Colon (tissue), 2 donors: ENCODE measurements around the gene SMARCB1.

Experiments used
- FAIRE-seq: peaks from 2 replicates; lab custom pipeline; 2012; peaks lifted over from hg19 to GRCh38; lab: Jason Lieb, UNC
- donor health status: control.
- donor health status: control.

The SMARCB1 gene

GRCh38 chr22:23786752-23787599 lies at the start of gene SMARCB1:
TSS of gene SMARCB1 (plus strand) at chr22:23786966. CDS start at chr22:23787170, 204 bp downstream.
- no peak for FAIRE-seq

- no peak for FAIRE-seq
Measured at GRCh38 chr22:23737696-23738095, 49.1 kb upstream of the SMARCB1 start.

GRCh38 chr22:23742505-23743264 lies 44.1 kb upstream of the SMARCB1 start:
- no peak for FAIRE-seq

GRCh38 chr22:23743303-23743705 lies 43.5 kb upstream of the SMARCB1 start:
- FAIRE-seq = no peak

GRCh38 chr22:23744001-23744400 lies 42.8 kb upstream of the SMARCB1 start:
- no peak for FAIRE-seq

GRCh38 chr22:23744485-23744884 lies 42.3 kb upstream of the SMARCB1 start:
- no peak for FAIRE-seq

- FAIRE-seq = no peak
Measured at GRCh38 chr22:23745791-23746190, 41.0 kb upstream of the SMARCB1 start.

- no peak for FAIRE-seq
Measured at GRCh38 chr22:23749841-23750301, 36.9 kb upstream of the SMARCB1 start.

- FAIRE-seq = no peak
Measured at GRCh38 chr22:23750367-23750713, 36.4 kb upstream of the SMARCB1 start.

GRCh38 chr22:23750714-23751440 lies 35.9 kb upstream of the SMARCB1 start, which contains the start of gene ZNF70:
TSS of gene ZNF70 (minus strand) at chr22:23751112. CDS start at chr22:23745140, 5,972 bp downstream.
- no peak for FAIRE-seq

GRCh38 chr22:23751441-23751996 lies 35.2 kb upstream of the SMARCB1 start:
- no peak for FAIRE-seq

- FAIRE-seq = no peak
Measured at GRCh38 chr22:23752090-23752691, 34.6 kb upstream of the SMARCB1 start.

GRCh38 chr22:23752750-23753149 lies 34.0 kb upstream of the SMARCB1 start:
- FAIRE-seq = no peak

- no peak for FAIRE-seq
Measured at GRCh38 chr22:23753385-23753784, 33.4 kb upstream of the SMARCB1 start.

- FAIRE-seq = no peak
Measured at GRCh38 chr22:23754220-23754919, 32.4 kb upstream of the SMARCB1 start, which contains the start of gene VPREB3. TSS of gene VPREB3 (minus strand) at chr22:23754425. CDS start at chr22:23754363, 62 bp downstream.

- no peak for FAIRE-seq
Measured at GRCh38 chr22:23754980-23755636, 31.7 kb upstream of the SMARCB1 start.

- no peak for FAIRE-seq
Measured at GRCh38 chr22:23755711-23756110, 31.1 kb upstream of the SMARCB1 start.

- FAIRE-seq = no peak
Measured at GRCh38 chr22:23756891-23757290, 29.9 kb upstream of the SMARCB1 start.

GRCh38 chr22:23759566-23759965 lies 27.2 kb upstream of the SMARCB1 start:
- no peak for FAIRE-seq

- no peak for FAIRE-seq
Measured at GRCh38 chr22:23760056-23760455, 26.7 kb upstream of the SMARCB1 start.
